ENCODE results near the gene SUN3. TPM values are rescaled to one million over a fixed set of nuclear protein-coding genes. Genes with fewer than 3 reads are reported as not detected.

The SUN3 gene
- total RNA-seq, 1 donor from 2014 or later: not detected

GRCh38 chr7:47946581-47947354 lies 82.1 kb downstream of the SUN3 start:
- intact Hi-C loops (cut with micrococcal nuclease): loop anchor here (5.0 to 10.0 kb wide), 2 partner anchors 351 to 438 kb away; no protein-coding TSS in a partner anchor

- intact Hi-C loops (cut with micrococcal nuclease): loop anchor here (1.0 to 10.0 kb wide), 6 partner anchors 24 to 679 kb away; no protein-coding TSS in a partner anchor
Observed at GRCh38 chr7:47945261-47946015, 83.5 kb downstream of the SUN3 start.

- intact Hi-C loops (cut with micrococcal nuclease): loop anchor here (1.0 to 10.0 kb wide), 6 partner anchors 25 to 678 kb away; no protein-coding TSS in a partner anchor
Observed at GRCh38 chr7:47944536-47945260, 84.2 kb downstream of the SUN3 start.

DNA sequence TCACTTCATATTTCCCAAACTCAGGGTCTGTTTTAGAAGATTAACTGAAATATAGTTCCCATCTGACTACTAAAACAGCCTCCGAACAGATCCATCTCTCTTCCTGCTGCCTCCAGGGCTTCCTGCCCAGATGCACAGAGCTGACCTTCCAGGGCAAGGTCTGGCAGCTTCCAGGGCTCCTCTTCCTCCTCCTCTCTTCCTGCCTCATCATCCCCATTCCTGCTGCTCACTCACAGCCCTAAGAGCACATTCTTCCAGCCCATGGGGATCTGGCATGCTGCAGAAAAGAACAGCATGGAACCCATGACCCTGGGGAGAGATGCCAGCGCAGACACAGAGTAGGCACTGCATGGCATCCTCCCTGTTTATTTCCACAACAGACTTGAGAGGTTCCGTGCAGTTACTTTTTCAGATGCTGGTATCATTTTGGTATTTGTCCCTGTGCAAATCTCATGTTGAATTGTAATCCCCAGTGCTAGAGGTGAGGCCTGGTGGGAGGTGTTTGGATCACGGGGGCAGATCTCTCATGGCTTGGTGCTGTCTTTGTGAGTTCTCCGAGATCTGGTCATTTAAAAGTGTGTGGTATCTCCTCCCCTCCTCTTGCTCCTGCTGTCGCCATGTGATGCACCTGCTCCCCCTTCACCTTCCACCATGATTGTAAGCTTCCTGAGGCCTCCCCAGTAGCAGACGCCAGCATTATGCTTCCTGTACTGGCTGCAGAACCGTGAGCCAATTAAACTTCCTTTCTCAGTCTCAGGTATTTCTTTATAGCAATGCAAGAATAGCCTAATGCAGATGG lies 85.0 kb downstream of the SUN3 start:
- intact Hi-C loops (cut with micrococcal nuclease): loop anchor here (10.0 kb wide), 1 partner anchor 441 kb away; no protein-coding TSS in a partner anchor

DNA sequence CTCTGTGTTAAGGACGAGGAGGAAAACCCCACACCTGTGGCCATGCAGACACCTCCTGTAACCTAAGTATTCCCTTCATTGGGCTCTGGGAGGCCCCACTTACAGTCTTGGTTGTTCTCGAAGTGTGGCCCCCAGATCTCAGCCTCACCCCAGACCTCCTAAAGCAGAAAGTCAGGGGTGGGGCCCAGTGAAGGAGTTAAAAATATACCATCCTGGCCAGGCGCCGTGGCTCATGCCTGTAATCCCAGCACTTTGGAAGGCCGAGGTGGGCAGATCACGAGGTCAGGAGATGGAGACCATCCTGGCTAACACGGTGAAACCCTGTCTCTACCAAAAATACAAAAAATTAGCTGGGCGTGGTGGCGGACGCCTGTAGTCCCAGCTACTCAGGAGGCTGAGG lies 86.3 kb downstream of the SUN3 start:
- intact Hi-C loops (cut with micrococcal nuclease): loop anchor here (10.0 kb wide), 1 partner anchor 442 kb away; no protein-coding TSS in a partner anchor

DNA sequence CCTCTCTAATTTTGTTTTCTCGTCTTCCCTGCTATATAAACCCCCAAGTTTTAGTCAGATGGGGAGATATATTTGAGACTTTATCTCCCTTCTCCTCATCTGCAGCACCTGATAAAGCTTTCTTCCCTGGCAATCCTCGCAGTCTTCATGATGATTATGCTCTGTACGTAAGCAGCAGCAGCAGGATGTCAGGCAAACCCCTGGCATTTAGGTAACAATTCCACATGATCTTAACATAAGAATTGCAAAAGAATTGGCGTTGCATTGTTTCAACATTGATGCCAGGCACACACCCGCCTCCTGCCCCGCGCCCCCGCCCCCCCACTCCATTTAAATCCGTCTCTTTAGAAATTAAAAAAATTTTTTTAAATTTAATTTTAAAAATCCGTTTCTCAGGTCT lies 86.8 kb downstream of the SUN3 start:
- intact Hi-C loops (cut with micrococcal nuclease): loop anchor here (10.0 kb wide), 1 partner anchor 443 kb away; no protein-coding TSS in a partner anchor

DNA sequence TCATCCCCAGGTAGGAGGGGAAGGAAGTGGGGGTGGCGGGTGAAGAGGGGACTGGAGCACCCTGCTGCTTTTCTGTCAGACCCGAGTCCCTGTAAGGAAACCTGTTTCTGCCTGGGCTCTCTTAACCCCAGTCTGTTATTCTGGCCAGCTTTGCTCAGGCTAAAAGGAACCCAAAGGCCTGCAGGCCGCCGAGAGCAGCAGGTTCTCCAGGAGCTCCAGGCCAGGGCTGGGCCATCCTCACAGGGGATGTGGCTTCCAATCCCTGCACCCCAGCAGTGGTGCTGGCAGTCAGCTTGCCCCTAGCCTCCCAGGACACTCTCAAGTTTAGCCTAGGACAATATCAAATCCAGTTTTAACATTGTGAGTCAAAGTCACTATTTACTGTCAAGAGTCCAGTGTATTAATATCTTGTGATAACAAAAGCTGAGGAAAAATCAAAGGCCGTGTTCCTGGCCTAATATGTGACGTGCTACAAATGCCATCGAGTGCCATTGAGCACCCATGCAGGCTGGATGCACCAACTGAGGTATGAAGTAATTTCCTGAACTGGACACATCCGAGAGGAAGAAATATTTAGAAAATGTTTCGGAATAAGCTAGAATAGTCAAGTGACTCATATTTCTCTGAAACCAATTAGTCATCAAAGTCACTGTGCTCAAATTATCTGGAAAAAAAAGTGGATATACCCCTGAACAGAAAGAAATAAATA lies 87.6 kb downstream of the SUN3 start:
- intact Hi-C loops (cut with micrococcal nuclease): loop anchor here (10.0 kb wide), 1 partner anchor 444 kb away; no protein-coding TSS in a partner anchor

GRCh38 chr7:47940088-47941013 lies 88.6 kb downstream of the SUN3 start:
- intact Hi-C loops (cut with micrococcal nuclease): loop anchor here (10.0 kb wide), 1 partner anchor 444 kb away; no protein-coding TSS in a partner anchor

GRCh38 chr7:47939425-47940036 lies 89.4 kb downstream of the SUN3 start:
- intact Hi-C loops (cut with micrococcal nuclease): loop anchor here (10.0 kb wide), 1 partner anchor 445 kb away; no protein-coding TSS in a partner anchor

DNA sequence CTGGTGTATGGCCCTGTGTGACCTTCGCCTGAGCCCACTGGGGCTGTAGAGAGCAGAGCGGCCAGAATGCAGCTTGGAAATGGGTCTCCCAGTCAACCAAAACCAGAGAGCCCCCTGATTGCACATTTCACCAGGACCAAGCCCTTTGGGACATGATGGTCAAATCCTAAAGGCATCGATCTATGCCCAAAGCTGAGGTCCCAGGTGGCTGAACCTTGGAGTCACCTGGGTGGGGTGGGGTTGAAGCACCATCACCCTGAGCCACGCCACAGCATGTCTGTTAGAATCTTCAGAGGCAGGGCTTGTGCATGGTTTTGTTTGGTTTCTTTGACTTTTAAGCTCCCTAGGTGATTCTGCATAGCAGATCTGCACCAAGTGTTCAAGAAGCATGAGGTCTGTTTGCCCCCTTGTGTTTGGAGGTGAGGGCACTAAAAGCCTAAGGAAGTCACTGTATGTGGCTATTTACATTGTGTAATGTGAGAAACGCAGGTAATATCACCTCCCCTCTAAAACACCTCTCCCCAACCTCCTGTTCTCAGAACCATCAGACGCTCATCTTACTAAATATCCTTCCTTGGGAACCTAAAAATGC lies 90.2 kb downstream of the SUN3 start:
- intact Hi-C loops (cut with micrococcal nuclease): no loop called here

GRCh38 chr7:47937711-47938573 lies 91.0 kb downstream of the SUN3 start:
- intact Hi-C loops (cut with micrococcal nuclease): no loop called here

Other genes with a start within 250 kb of the SUN3 start
- 0.07 and 0.12 TPM in 2 replicates for gene PKD1L1, start 80.6 kb downstream of the SUN3 start, total RNA-seq
- gene HUS1, start 49.5 kb downstream of the SUN3 start, total RNA-seq: 35.9 and 38.8 TPM in 2 replicates
- gene C7orf57, start 6.4 kb upstream of the SUN3 start, total RNA-seq: 0.10 TPM in 1 of 2 replicates, not detected in the other
- 79.4 and 79.6 TPM in 2 replicates for gene UPP1, start 60.2 kb upstream of the SUN3 start, total RNA-seq
- 0.05 and 0.29 TPM in 2 replicates for gene ABCA13, start 142.4 kb upstream of the SUN3 start, total RNA-seq

Measured in T-helper 1 cell treated with Interleukin-12 subunit alpha and Interleukin-12 subunit beta and Interleukin-4 antibody, amounts not matched to agents 30 ng/mL and 1 ng/mL, for 36 hours (primary cell).